ENCODE results near the gene YIPF6. TPM values are rescaled to one million over a fixed set of nuclear protein-coding genes. Genes with fewer than 3 reads are reported as not detected.

Gene YIPF6
- total and polyA plus RNA-seq, 2 donors (not counting 3 experiments of a cell fraction or from before 2014, with no cell fraction given) = 17.1 to 29.6 TPM

GRCh38 chrX:68533656-68534055 is 34.8 kb downstream of the YIPF6 start:
- DNase-seq (ENCODE audit: low read depth, low spot score) (no peak), FAIRE-seq (no peak)
- BruUV-seq (replicated peaks) = no TSS peak

More at GRCh38 chrX:68533656-68534055, 34.8 kb downstream of the YIPF6 start:
- H3K36me3 ChIP-seq (ENCODE audit: control insufficient read depth in 2 of 2, extremely low read depth in 1 of 2, insufficient read depth in 2 of 2, low read length in 2 of 2) = peaks cover 0 to 1% of the 10 kb centered on the region in 2 experiments
- intact Hi-C loops (cut with micrococcal nuclease) (no loop called here), dilution Hi-C loops (cut with MboI; ENCODE audit: extremely low pct_ligation_motif_present, low sequenced_read_pairs) (no loop called here)
- no peaks in the 10 kb centered on the region for H4K20me1 ChIP-seq (replicated peaks; ENCODE audit: control insufficient read depth, extremely low read depth, insufficient read depth, low read length)
- H3K9me1 ChIP-seq (replicated peaks; ENCODE audit: control insufficient read depth, extremely low read depth, insufficient read depth, low read length) = no peaks in the 10 kb centered on the region
- ChIA-PET CTCF (interaction anchor here (1.5 kb wide), 1 partner anchor 177 kb away, joined by 9 read pairs; no protein-coding TSS in a partner anchor), POLR2A (no interaction called here)
- no peak overlapping the region for H3K27ac ChIP-seq (ENCODE audit: insufficient read depth, low read depth, low read length)
- no peak overlapping the region for H2AFZ ChIP-seq (ENCODE audit: low read depth, low read length)
- H3K27me3 ChIP-seq (ENCODE audit: control insufficient read depth in 2 of 2, insufficient read depth in 2 of 2, low read length in 2 of 2) = no peaks in the 10 kb centered on the region
- H3K9ac ChIP-seq (replicated peaks; ENCODE audit: extremely low read depth, insufficient read depth, low read length) = no peak overlapping the region
- TF ChIP-seq CTCF (IDR thresholded peaks at IDR 0.05; ENCODE audit: extremely low read depth in 1 of 2, insufficient read depth in 1 of 2, low read depth in 1 of 2, low read length in 2 of 2) (no peak), MYC (IDR thresholded peaks at IDR 0.05; ENCODE audit: low read depth, low read length) (no peak), POLR2AphosphoS5 (IDR thresholded peaks at IDR 0.05; ENCODE audit: insufficient read depth, low read depth, low read length) (no peak), JUN (IDR thresholded peaks at IDR 0.05; ENCODE audit: borderline replicate concordance, insufficient read depth, insufficient read length, low read depth) (no peak), MAX (IDR thresholded peaks at IDR 0.05; ENCODE audit: insufficient read depth, insufficient read length) (no peak), EZH2 (IDR thresholded peaks at IDR 0.05; ENCODE audit: borderline replicate concordance, low read depth, low read length, severe bottlenecking) (no peak), GATA2 (IDR thresholded peaks at IDR 0.05; ENCODE audit: insufficient read depth, insufficient read length, low read depth, low read length) (no peak), POLR2A (IDR thresholded peaks at IDR 0.05; ENCODE audit: low read depth, low read length) (no peak), FOS (IDR thresholded peaks at IDR 0.05; ENCODE audit: borderline replicate concordance, insufficient read depth, low read length) (no peak)
- H3K4me1 ChIP-seq (ENCODE audit: control insufficient read depth, extremely low read depth, insufficient read depth, low read length) = no peaks in the 10 kb centered on the region
- no peaks in the 10 kb centered on the region for H3K79me2 ChIP-seq (ENCODE audit: control insufficient read depth, insufficient read depth, low read length)
- H3K4me3 ChIP-seq (replicated peaks in 1 of 3; ENCODE audit: insufficient read depth in 1 of 3, low read depth in 1 of 3, low read length in 3 of 3) = no peak overlapping the region
- H3K4me2 ChIP-seq (ENCODE audit: insufficient read depth, low read length) = no peak overlapping the region
- H3K9me3 ChIP-seq (replicated peaks; ENCODE audit: control insufficient read depth, insufficient read depth, low read length) = no peaks in the 10 kb centered on the region
